HEK293T (cell line): ENCODE data around the gene CLEC4A.
"Not testable (repeated sequence)": the region's sequence is repeated elsewhere in the genome, so short reads cannot be mapped to it uniquely, and the experiment has no call there.

Source experiments
- ELF4 ChIP-seq: fragments of 450-650 bp; IDR thresholded peaks from 2 replicates; pipeline ENCODE4 v1.6.1; 2017; ENCODE audit warnings: antibody characterized with exemption
- FOXA1 ChIP-seq: fragments of 450-650 bp; IDR thresholded peaks from 2 replicates; pipeline ENCODE4 v1.6.1; 2016; ENCODE audit warnings: mild to moderate bottlenecking
- FOXK2 ChIP-seq: fragments of 450-650 bp; IDR thresholded peaks from 2 replicates; pipeline ENCODE4 v1.6.1; 2016; ENCODE audit warnings: mild to moderate bottlenecking
- FOXM1 ChIP-seq: fragments of 450-650 bp; IDR thresholded peaks from 2 replicates; pipeline ENCODE4 v1.6.1; 2017; ENCODE audit warnings: mild to moderate bottlenecking, borderline replicate concordance
- HDGF ChIP-seq: fragments of 450-650 bp; IDR thresholded peaks from 2 replicates; pipeline ENCODE4 v1.6.1; 2017; ENCODE audit warnings: antibody characterized with exemption, borderline replicate concordance
- PKNOX1 ChIP-seq: fragments of 450-650 bp; IDR thresholded peaks from 2 replicates; pipeline ENCODE4 v1.6.1; 2016
- SUZ12 ChIP-seq: fragments of 450-650 bp; IDR thresholded peaks from 2 replicates; pipeline ENCODE4 v1.6.1; 2016; ENCODE audit warnings: mild to moderate bottlenecking
- ZNF384 ChIP-seq: fragments of 450-650 bp; IDR thresholded peaks from 2 replicates; pipeline ENCODE4 v1.6.1; 2016

- not testable (repeated sequence) for TF ChIP-seq HDGF, SUZ12, ELF4, FOXA1, FOXM1, ZNF384, PKNOX1, FOXK2
These were observed 10.4 kb downstream of the CLEC4A start for GRCh38 chr12:8133636-8134397.
